Tibial nerve (tissue), 4 donors: ENCODE measurements around the gene KRTAP5-7.

Experiments
- CTCF ChIP-seq, 5 experiments: fragments of 200-600 bp in 3 of 5; fragments of 450-650 bp in 2 of 5; sonication (generic) in 3 of 5; IDR thresholded peaks; one replicate each; pipeline ENCODE4 v1.5.1; 2016 to 2019; ENCODE audit warnings: antibody characterized with exemption in 5 of 5, mild to moderate bottlenecking in 3 of 5, moderate library complexity in 2 of 5
- EP300 ChIP-seq, 2 donors: sonication (generic); formaldehyde crosslinking; IDR thresholded peaks; one replicate each; pipeline ENCODE4 v1.6.1; 2017; ENCODE audit warnings: antibody characterized with exemption in 2 of 2, mild to moderate bottlenecking in 1 of 2
- POLR2A ChIP-seq, 2 donors: fragments of 450-650 bp; IDR thresholded peaks; one replicate each; pipeline ENCODE4 v1.6.1; 2017; ENCODE audit warnings: antibody characterized with exemption in 2 of 2, mild to moderate bottlenecking in 2 of 2, moderate library complexity in 2 of 2

GRCh38 chr11:71554996-71555395 is 27.9 kb downstream of the KRTAP5-7 start:
- TF ChIP-seq CTCF (IDR thresholded peaks at IDR 0.05), result no peak
- no peak for TF ChIP-seq EP300 (IDR thresholded peaks at IDR 0.05)
- TF ChIP-seq POLR2A (IDR thresholded peaks at IDR 0.05), result no peak
